PC-9 (cell line): ENCODE data around the gene DDR2.

Experiments
- EZH2 ChIP-seq: fragments of 200-600 bp; sonication (generic); IDR thresholded peaks from 2 replicates; pipeline ENCODE4 v1.8.0; 2017; ENCODE audit warnings: antibody characterized with exemption, low read depth
- TF ChIP-seq, protein P1 (sequence below): fragments of 200-600 bp; sonication (generic); conservative IDR thresholded peaks from 2 replicates; pipeline ENCODE4 v1.6.1; 2017; ENCODE audit warnings: mixed run types, antibody characterized with exemption, mild to moderate bottlenecking, moderate library complexity

DNA sequence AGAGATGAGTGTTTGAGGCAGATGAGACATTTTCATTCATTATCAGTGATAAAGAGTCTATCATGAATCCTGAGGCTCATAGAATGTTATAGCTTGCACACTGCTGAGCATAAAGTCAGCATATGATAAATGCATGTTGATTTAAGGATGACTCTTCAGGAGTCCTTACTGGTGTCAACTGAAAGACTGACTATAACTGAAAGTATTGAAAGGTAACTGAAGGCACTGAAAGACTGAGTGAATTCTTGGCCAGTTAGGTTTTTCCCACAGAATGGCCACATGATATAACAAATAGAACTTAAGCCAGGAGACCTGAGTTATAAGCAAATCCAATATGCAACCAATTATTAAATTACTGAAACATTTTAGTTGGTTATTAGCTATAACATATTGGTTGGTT, 89.2 kb downstream of the DDR2 start:
- TF ChIP-seq, protein P1, sequence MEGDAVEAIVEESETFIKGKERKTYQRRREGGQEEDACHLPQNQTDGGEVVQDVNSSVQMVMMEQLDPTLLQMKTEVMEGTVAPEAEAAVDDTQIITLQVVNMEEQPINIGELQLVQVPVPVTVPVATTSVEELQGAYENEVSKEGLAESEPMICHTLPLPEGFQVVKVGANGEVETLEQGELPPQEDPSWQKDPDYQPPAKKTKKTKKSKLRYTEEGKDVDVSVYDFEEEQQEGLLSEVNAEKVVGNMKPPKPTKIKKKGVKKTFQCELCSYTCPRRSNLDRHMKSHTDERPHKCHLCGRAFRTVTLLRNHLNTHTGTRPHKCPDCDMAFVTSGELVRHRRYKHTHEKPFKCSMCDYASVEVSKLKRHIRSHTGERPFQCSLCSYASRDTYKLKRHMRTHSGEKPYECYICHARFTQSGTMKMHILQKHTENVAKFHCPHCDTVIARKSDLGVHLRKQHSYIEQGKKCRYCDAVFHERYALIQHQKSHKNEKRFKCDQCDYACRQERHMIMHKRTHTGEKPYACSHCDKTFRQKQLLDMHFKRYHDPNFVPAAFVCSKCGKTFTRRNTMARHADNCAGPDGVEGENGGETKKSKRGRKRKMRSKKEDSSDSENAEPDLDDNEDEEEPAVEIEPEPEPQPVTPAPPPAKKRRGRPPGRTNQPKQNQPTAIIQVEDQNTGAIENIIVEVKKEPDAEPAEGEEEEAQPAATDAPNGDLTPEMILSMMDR, result no peak
- TF ChIP-seq EZH2, result no peak
